ENCODE measurements around the gene CA10.

DNA sequence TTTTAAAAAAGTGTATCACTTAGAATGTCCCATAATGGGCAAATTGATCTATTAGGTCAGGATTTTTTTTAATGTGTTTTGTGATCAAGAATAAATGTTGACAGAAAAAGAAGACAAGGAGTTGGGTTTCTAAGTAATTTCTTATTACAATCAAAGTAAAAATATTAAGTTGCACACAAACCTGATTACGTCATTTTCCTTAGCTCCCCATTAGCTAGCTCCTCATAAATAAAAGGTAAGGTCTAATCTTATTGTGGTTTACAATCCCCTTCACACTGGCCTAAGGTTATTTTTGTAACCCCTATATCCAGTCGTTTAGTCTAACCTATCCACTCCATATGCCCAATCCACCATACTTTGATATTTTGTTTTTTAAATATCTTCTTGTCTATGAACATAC is 7.6 kb downstream of the CA10 start:
- TF ChIP-seq POLR2A (IDR thresholded peaks at IDR 0.05), result no peak
- TF ChIP-seq, protein P1, sequence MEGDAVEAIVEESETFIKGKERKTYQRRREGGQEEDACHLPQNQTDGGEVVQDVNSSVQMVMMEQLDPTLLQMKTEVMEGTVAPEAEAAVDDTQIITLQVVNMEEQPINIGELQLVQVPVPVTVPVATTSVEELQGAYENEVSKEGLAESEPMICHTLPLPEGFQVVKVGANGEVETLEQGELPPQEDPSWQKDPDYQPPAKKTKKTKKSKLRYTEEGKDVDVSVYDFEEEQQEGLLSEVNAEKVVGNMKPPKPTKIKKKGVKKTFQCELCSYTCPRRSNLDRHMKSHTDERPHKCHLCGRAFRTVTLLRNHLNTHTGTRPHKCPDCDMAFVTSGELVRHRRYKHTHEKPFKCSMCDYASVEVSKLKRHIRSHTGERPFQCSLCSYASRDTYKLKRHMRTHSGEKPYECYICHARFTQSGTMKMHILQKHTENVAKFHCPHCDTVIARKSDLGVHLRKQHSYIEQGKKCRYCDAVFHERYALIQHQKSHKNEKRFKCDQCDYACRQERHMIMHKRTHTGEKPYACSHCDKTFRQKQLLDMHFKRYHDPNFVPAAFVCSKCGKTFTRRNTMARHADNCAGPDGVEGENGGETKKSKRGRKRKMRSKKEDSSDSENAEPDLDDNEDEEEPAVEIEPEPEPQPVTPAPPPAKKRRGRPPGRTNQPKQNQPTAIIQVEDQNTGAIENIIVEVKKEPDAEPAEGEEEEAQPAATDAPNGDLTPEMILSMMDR (IDR thresholded peaks at IDR 0.05), result no peak
